T-helper 2 cell treated with Interferon-gamma antibody and Interleukin-4, amounts not matched to agents 100 ng/mL and 5 ng/mL, for 36 hours (primary cell): Measurements from ENCODE around the gene PTPRN2. TPM values are rescaled to one million over a fixed set of nuclear protein-coding genes. Genes with fewer than 3 reads are reported as not detected.

Experiments
- intact Hi-C: fragments of 100-400 bp; cut with micrococcal nuclease; formaldehyde crosslinking; loops from one replicate; pipeline ENCODE4 v1.15.1; 2023
- total RNA-seq: library from RNA; stranded (reverse); gene quantifications from 2 replicates; pipeline ENCODE4 v1.2.3, GENCODE V29; 2022

Gene PTPRN2
- total RNA-seq, 1 donor from 2014 or later: 5.1 TPM

- intact Hi-C loops: no loop called here
Measured at GRCh38 chr7:158124671-158125079, 462.9 kb downstream of the PTPRN2 start.

GRCh38 chr7:158123753-158124152 lies 463.9 kb downstream of the PTPRN2 start:
- intact Hi-C loops: no loop called here

GRCh38 chr7:158123214-158123613 lies 464.4 kb downstream of the PTPRN2 start:
- intact Hi-C loops: no loop called here

- intact Hi-C loops: no loop called here
Measured at GRCh38 chr7:158121441-158122045, 466.1 kb downstream of the PTPRN2 start.

- intact Hi-C loops: no loop called here
Measured at GRCh38 chr7:158120716-158121115, 466.9 kb downstream of the PTPRN2 start.

- intact Hi-C loops: no loop called here
Measured at GRCh38 chr7:158120316-158120715, 467.3 kb downstream of the PTPRN2 start.

- intact Hi-C loops: no loop called here
Measured at GRCh38 chr7:158117341-158118222, 470.0 kb downstream of the PTPRN2 start.

GRCh38 chr7:158116235-158116634 lies 471.4 kb downstream of the PTPRN2 start:
- intact Hi-C loops: no loop called here

- intact Hi-C loops: no loop called here
Measured at GRCh38 chr7:158114056-158114850, 473.4 kb downstream of the PTPRN2 start.

- intact Hi-C loops: no loop called here
Measured at GRCh38 chr7:158113321-158114025, 474.1 kb downstream of the PTPRN2 start.

GRCh38 chr7:158112571-158113320 lies 474.9 kb downstream of the PTPRN2 start:
- intact Hi-C loops: no loop called here

GRCh38 chr7:158111906-158112570 lies 475.6 kb downstream of the PTPRN2 start:
- intact Hi-C loops: no loop called here

GRCh38 chr7:158111049-158111751 lies 476.4 kb downstream of the PTPRN2 start:
- intact Hi-C loops: no loop called here

- intact Hi-C loops: no loop called here
Measured at GRCh38 chr7:158110661-158111048, 477.0 kb downstream of the PTPRN2 start.

- intact Hi-C loops: no loop called here
Measured at GRCh38 chr7:158110034-158110590, 477.5 kb downstream of the PTPRN2 start.

- intact Hi-C loops: no loop called here
Measured at GRCh38 chr7:158109364-158110033, 478.1 kb downstream of the PTPRN2 start.

GRCh38 chr7:158108646-158109293 lies 478.9 kb downstream of the PTPRN2 start:
- intact Hi-C loops: no loop called here

GRCh38 chr7:158107806-158108205 lies 479.8 kb downstream of the PTPRN2 start:
- intact Hi-C loops: no loop called here
